Tibial artery (tissue), 4 donors: ENCODE results near the gene SLC26A8.

Experiments
- DNase-seq, 2 donors: peaks; one replicate each; pipeline ENCODE4 v3.0.0-alpha.2; 2019
- H3K27ac ChIP-seq, 2 donors: fragments of 200-600 bp; sonication (generic) in 1 of 2; 1 replicate in 1 of 2; 2 replicates in 1 of 2; pipeline ENCODE4 v1.5.1; 2018 to 2019; ENCODE audit warnings: mild to moderate bottlenecking in 1 of 2
- H3K27me3 ChIP-seq, 2 donors: fragments of 200-600 bp; sonication (generic) in 1 of 2; one replicate each; pipeline versions ENCODE4 v1.5.1 to v1.6.0; 2016 to 2019
- H3K36me3 ChIP-seq, 3 donors: fragments of 200-600 bp; sonication (generic) in 2 of 3; one replicate each; pipeline ENCODE4 v1.5.1; 2016 to 2019; ENCODE audit warnings: mild to moderate bottlenecking in 2 of 3
- H3K4me1 ChIP-seq, 4 donors: fragments of 200-600 bp; sonication (generic) in 2 of 4; 1 replicate in 3 of 4; 2 replicates in 1 of 4; pipeline ENCODE4 v1.5.1; 2016 to 2019
- H3K4me3 ChIP-seq, 2 donors: fragments of 200-600 bp; sonication (generic) in 1 of 2; 1 replicate in 1 of 2; 2 replicates in 1 of 2; pipeline ENCODE4 v1.5.1; 2018 to 2019; ENCODE audit warnings: mild to moderate bottlenecking in 2 of 2
- H3K9me3 ChIP-seq, 3 donors: fragments of 200-600 bp; sonication (generic) in 1 of 3; one replicate each; pipeline ENCODE4 v1.5.1; 2016 to 2019
- CTCF ChIP-seq, 2 experiments: fragments of 200-600 bp in 1 of 2; fragments of 450-650 bp in 1 of 2; IDR thresholded peaks; one replicate each; pipeline ENCODE4 v1.5.1; 2017 to 2019; ENCODE audit warnings: antibody characterized with exemption in 2 of 2, mild to moderate bottlenecking in 1 of 2, moderate library complexity in 1 of 2
- intact Hi-C: fragments of 100-400 bp; cut with DNase I; formaldehyde crosslinking; loops from one replicate; pipeline ENCODE4 v1.15.0; 2023; ENCODE audit warnings: low total_unique reads

SLC26A8 gene

DNA sequence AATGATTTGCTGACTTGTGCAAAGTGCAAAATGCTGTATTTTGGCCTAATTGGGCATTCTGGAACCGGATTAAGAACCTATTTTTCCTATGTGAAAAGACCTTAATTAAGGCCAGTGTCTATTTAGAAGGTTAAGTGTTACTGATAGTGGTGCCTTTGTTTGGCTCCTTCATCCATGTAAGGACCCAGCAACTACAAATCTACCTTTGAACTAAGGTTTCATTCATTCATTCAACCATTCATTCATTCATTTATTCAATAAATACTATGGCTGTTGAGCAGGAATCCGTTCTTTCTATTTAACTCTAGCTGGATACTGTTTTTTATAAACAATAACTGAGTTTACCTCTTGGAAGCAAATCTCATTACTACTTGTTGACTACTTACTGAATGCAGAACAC is 36.8 kb upstream of the SLC26A8 start:
- intact Hi-C loops: no loop called here
- Histone ChIP-seq H3K9me3 (no peaks in the 10 kb centered on the region), H3K36me3 (peaks cover 7 to 20% (median 11%) of the 10 kb centered on the region in 3 donors), H3K4me3 (no peak overlapping the region), H3K4me1 (peaks cover 0 to 36% (median 19%) of the 10 kb centered on the region in 4 donors), H3K27ac (no peak overlapping the region), H3K27me3 (no peaks in the 10 kb centered on the region)
- no peak for DNase-seq
- no peak for TF ChIP-seq CTCF (IDR thresholded peaks at IDR 0.05)

GRCh38 chr6:36056178-36056577 is 31.7 kb upstream of the SLC26A8 start:
- intact Hi-C loops: no loop called here
- H3K4me3 ChIP-seq: no peak overlapping the region
- no peak overlapping the region for H3K27ac ChIP-seq
- TF ChIP-seq CTCF (IDR thresholded peaks at IDR 0.05): no peak
- H3K9me3 ChIP-seq: no peaks in the 10 kb centered on the region
- H3K36me3 ChIP-seq: peaks cover 7 to 15% (median 11%) of the 10 kb centered on the region in 3 donors
- DNase-seq: no peak
- peaks cover 0 to 46% (median 8%) of the 10 kb centered on the region in 4 donors for H3K4me1 ChIP-seq
- no peaks in the 10 kb centered on the region for H3K27me3 ChIP-seq

DNA sequence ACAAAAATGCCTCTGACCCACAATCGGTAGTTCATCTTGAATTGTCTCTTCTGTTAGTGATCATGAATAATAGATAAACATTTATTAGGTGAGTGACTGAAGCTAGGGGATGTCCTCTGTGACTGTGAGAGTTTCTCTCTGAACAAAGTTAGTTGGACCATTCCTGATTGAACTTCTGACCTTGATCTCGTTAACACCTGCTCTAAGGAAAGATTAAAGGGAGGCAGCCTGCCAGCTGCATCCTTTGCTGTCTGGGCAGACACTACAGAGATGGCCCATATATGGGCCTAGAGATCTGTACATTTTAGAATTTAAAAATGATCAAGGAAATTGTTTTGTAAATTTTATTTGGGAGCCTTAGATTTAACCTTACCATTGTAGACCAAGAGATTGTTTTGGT is 30.5 kb upstream of the SLC26A8 start:
- peaks cover 0 to 49% (median 9%) of the 10 kb centered on the region in 4 donors for H3K4me1 ChIP-seq
- no peak for TF ChIP-seq CTCF (IDR thresholded peaks at IDR 0.05)
- peaks cover 4 to 8% (median 6%) of the 10 kb centered on the region in 3 donors for H3K36me3 ChIP-seq
- intact Hi-C loops: no loop called here
- no peak for DNase-seq
- H3K4me3 ChIP-seq: no peak overlapping the region
- no peak overlapping the region for H3K27ac ChIP-seq
- no peaks in the 10 kb centered on the region for H3K9me3 ChIP-seq
- no peaks in the 10 kb centered on the region for H3K27me3 ChIP-seq

DNA sequence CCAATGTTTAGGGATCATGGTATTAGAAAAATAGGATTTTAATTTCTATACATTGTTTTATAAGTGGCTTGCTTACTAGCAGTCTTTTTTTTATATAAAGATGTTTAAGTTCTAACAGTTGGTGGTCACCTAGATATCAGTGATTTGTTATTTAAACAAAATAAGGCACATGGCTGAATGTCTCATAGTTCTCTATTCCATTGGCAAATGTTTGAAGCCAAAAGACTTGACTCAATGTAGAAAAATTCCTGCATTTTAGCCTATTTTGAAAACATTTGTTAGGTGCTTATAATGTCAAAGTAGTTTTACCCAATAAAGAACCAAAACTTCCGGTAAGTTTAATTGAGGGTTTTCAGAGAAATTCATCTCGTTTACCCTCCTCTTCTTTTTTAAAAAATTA is 30.0 kb upstream of the SLC26A8 start:
- intact Hi-C loops: no loop called here
- Histone ChIP-seq H3K36me3 (peaks cover 0 to 2% (median under 1%) of the 10 kb centered on the region in 3 donors), H3K4me1 (peaks cover 0 to 54% (median 9%) of the 10 kb centered on the region in 4 donors), H3K9me3 (no peaks in the 10 kb centered on the region), H3K27me3 (no peaks in the 10 kb centered on the region), H3K4me3 (no peak overlapping the region), H3K27ac (no peak overlapping the region)
- no peak for DNase-seq
- TF ChIP-seq CTCF (IDR thresholded peaks at IDR 0.05): no peak

DNA sequence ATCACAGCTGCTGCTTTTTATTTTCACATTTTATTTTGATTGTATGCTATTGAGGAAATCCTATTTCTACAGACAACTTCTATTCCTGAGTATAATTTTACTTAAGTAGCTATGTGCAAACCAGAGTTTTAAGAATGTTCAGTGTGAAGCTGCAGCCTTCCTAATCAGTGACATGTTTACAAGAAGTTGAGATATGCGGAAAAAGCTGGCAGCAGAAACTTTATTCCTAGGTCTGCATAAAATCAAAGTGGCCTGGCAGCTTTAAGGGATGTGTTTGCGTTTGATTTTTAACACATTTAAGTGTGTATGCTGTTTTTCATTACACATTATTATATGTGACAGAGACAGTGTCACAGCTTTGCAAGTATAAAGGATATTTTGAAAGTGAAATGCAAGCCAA is 29.4 kb upstream of the SLC26A8 start:
- Histone ChIP-seq H3K4me3 (no peak overlapping the region), H3K4me1 (peaks cover 0 to 54% (median 9%) of the 10 kb centered on the region in 4 donors), H3K36me3 (no peaks in the 10 kb centered on the region), H3K9me3 (no peaks in the 10 kb centered on the region), H3K27me3 (no peaks in the 10 kb centered on the region), H3K27ac (no peak overlapping the region)
- intact Hi-C loops: no loop called here
- TF ChIP-seq CTCF (IDR thresholded peaks at IDR 0.05): no peak
- DNase-seq: no peak

- Histone ChIP-seq H3K27ac (no peak overlapping the region), H3K27me3 (no peaks in the 10 kb centered on the region), H3K9me3 (no peaks in the 10 kb centered on the region), H3K4me3 (no peak overlapping the region), H3K4me1 (peaks cover 0 to 60% (median 9%) of the 10 kb centered on the region in 4 donors), H3K36me3 (no peaks in the 10 kb centered on the region)
- intact Hi-C loops: no loop called here
- peak in 1 of 2 donors; percentile 56 for DNase-seq
- TF ChIP-seq CTCF (IDR thresholded peaks at IDR 0.05): no peak
These were observed 27.7 kb upstream of the SLC26A8 start for GRCh38 chr6:36052097-36052496.
